ENCODE data around the gene RASL11A.
"Not testable (repeated sequence)": the region's sequence is repeated elsewhere in the genome, so short reads cannot be mapped to it uniquely, and the experiment has no call there.

The RASL11A gene

DNA sequence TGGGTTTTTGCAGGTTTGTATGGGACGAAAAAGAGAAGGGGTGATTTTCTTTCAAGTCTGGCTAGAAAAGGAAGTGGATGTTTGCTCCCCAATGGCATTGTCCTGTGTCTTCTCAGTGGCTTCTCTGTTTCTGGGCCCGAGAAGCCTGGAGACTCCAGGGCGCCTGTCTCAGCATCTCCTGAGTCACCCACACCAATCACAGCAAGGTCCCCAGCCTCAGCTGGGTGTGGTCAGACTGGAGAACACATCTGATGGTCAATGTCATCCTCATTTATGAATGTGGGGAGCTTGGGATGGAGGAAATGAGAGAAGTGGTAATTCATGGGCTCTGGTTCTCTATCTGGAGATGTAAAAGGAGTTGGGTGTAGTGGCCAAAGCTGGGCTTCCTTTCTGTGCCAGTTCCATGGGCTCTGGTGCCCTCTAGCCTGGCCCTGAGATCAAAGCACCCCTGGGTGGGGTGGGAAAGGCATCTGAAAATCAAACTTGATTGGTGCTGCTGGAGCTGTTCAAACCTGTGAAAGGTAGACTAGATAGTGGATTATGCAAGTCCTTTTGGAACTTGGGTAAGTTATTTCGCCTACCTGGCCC, 13.4 kb downstream of the RASL11A start:
- peak; percentile 58 for TF ChIP-seq CTCF (IDR thresholded peaks at IDR 0.05; ENCODE audit: control insufficient read depth, insufficient read depth, low read depth, low read length, missing control alignments)
- no peak overlapping the region for H3K4me3 ChIP-seq (ENCODE audit: control insufficient read depth, low read depth, low read length)
- no peak for DNase-seq (ENCODE audit: low read depth)

DNA sequence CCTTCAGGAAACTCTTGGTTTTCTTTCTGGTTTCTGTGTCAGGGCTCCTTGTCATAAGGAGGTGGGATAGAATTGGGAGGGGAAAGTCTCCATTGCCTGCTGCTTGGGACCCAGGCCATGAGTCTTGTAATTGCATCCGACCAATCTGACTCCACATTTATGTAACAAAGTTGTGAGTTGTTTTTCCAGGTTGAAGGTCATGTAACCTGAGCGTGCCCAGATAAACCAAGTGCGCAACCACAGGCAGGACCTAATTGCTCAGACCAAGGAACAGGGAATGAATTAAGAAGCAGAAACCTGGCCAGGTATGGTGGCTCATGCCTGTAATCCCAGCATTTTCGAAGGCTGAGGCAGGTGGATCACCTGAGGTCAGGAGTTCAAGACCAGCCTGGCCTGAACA, 17.8 kb downstream of the RASL11A start:
- DNase-seq (ENCODE audit: low read depth), result no peak
- no peak for TF ChIP-seq CTCF (IDR thresholded peaks at IDR 0.05; ENCODE audit: control insufficient read depth, insufficient read depth, low read depth, low read length, missing control alignments)
- no peak overlapping the region for H3K4me3 ChIP-seq (ENCODE audit: control insufficient read depth, low read depth, low read length)

DNA sequence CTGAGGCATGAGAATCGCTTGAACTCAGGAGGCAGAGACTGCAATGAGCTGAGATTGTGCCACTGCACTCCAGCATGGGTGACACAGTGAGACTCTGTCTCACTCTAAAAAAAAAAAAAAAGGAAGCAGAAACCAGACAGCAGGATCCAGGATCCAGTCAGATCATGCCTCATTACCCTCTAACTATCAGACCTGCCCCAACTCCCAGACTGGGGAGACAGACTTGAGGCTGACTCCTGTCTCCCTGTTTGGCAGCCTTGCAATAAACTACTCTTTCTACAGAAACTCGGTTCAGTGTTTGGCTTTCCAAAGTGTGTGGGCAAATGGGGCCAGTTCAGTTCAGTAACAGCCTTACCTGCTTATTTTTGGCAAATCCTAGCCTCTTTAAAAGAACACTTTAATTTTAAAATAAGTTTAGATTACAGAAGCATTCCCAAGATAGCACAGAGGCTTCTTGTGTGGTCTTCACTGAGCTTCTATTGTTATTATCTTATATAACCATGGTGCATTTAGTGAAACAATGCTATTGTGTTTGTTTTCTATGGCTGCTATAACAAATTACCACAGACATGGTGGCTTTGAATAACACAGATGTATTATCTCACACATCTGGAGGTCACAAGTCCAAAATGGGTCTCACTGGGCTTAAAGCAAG, 18.5 kb downstream of the RASL11A start:
- no peak for DNase-seq (ENCODE audit: low read depth)
- no peak for TF ChIP-seq CTCF (IDR thresholded peaks at IDR 0.05; ENCODE audit: control insufficient read depth, insufficient read depth, low read depth, low read length, missing control alignments)
- no peak overlapping the region for H3K4me3 ChIP-seq (ENCODE audit: control insufficient read depth, low read depth, low read length)

DNA sequence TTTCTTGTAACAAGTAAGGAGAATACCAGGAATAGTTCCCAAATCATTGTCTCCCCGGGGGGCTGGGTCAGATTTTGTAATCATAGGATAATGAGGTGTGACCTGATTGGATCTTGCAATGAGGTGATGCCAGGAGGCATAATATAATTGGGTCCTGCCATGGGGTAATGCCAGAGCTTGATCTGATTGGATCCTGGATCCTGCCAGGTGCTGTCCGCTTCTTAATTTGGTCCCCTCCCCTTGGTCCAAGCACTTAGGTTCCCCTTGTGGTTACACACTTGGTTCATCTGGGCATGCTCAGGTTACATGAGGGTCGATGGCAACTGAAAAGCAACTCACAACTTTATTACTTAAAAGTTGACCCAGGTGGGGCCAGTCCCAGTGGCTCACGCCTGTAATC, 20.1 kb downstream of the RASL11A start:
- no peak for TF ChIP-seq CTCF (IDR thresholded peaks at IDR 0.05; ENCODE audit: control insufficient read depth, insufficient read depth, low read depth, low read length, missing control alignments)
- H3K4me3 ChIP-seq (ENCODE audit: control insufficient read depth, low read depth, low read length), result no peak overlapping the region
- DNase-seq (ENCODE audit: low read depth), result no peak

- not testable (repeated sequence) for DNase-seq (ENCODE audit: low read depth); H3K4me3 ChIP-seq (ENCODE audit: control insufficient read depth, low read depth, low read length)
Measured at GRCh38 chr13:27291967-27292366, 21.3 kb downstream of the RASL11A start.

DNA sequence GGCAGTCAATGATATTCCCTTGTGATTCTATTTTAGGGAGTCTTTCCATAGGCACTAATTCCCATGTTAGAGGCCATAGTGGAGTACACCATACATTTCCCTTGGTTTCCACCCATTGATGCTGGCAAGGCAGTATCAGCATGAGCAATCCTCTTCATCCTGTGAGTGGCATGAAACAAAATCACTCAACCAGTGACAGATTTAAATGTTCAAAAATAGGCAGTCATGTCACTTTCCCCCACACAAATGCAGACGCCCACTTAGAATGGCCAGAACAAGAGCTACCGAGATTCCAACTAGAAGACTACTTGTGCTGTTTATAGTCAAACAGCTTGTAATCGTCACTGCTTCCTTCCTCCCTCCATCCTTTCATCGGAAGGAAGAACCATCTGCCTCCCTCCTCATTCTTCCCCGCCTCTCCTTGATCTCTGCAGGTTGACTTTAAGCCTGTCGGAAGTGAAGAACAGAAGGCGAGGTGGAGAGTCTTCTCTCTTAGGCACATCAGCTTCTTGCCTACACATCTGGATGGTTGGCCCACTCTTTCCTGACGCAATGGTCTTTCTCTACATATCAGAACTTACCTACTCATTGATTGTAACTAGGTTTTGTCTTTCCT, 22.6 kb downstream of the RASL11A start:
- no peak for TF ChIP-seq CTCF (IDR thresholded peaks at IDR 0.05; ENCODE audit: control insufficient read depth, insufficient read depth, low read depth, low read length, missing control alignments)
- no peak for DNase-seq (ENCODE audit: low read depth)
- no peak overlapping the region for H3K4me3 ChIP-seq (ENCODE audit: control insufficient read depth, low read depth, low read length)

DNA sequence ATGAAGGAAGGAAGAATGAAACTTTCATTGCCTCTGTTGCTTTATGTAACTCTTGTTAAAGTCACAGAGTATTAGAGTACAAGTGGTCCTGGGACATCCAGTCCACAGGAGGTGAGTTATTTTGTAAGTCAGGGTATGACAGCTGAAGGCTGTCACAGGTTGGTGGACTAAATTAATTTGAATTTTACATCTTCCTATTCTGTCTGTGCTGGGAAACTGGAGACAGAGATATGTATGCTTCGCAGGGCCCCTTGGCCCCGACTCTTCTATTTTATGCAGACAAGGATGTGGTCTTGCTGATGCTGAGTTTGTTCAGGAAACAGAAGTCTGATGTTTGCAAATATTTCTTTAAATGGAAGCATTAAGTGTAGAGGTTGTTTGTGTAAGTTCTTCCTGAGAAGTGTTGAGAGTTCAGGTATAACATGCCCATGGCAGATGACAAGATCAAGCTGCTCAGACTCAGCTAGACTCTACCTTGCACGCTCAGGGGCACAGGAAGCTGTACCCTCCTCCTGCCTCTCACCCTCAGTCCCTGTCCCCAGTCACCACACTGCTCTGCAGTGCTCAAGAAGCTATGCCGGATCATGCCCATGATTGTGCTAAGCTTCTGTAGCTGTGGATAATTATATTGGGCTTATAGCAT, 23.4 kb downstream of the RASL11A start:
- no peak overlapping the region for H3K4me3 ChIP-seq (ENCODE audit: control insufficient read depth, low read depth, low read length)
- no peak for DNase-seq (ENCODE audit: low read depth)
- no peak for TF ChIP-seq CTCF (IDR thresholded peaks at IDR 0.05; ENCODE audit: control insufficient read depth, insufficient read depth, low read depth, low read length, missing control alignments)

Measured in AG09309 (cell line).